H9 (cell line): ENCODE data around the gene SIGLEC1. TPM values are rescaled to one million over a fixed set of nuclear protein-coding genes. Genes with fewer than 3 reads are reported as not detected.

ENCODE experiments used
- DNase-seq: peaks from one replicate; pipeline ENCODE4 v3.0.0-alpha.2; 2017
- H2AFZ ChIP-seq: one replicate; pipeline ENCODE4 v1.6.1; 2013; ENCODE audit warnings: mild to moderate bottlenecking, low read length, control low read depth, moderate library complexity
- H2AK5ac ChIP-seq: 2 replicates; pipeline ENCODE4 v1.6.1; 2013; ENCODE audit warnings: low read length, control low read depth, mixed read lengths; ENCODE audit not compliant: insufficient read length
- H2BK120ac ChIP-seq: one replicate; pipeline ENCODE4 v1.6.1; 2013; ENCODE audit warnings: low read depth, mild to moderate bottlenecking, low read length, control low read depth, inconsistent platforms; ENCODE audit not compliant: poor library complexity, severe bottlenecking
- H2BK12ac ChIP-seq: 2 replicates; pipeline ENCODE4 v1.6.1; 2013; ENCODE audit warnings: low read length, control low read depth, mixed read lengths, low read depth; ENCODE audit not compliant: insufficient read length
- H2BK15ac ChIP-seq: 2 replicates; pipeline ENCODE4 v1.6.1; 2013; ENCODE audit warnings: low read depth, low read length, control low read depth
- H2BK20ac ChIP-seq: one replicate; pipeline ENCODE4 v1.6.1; 2013; ENCODE audit warnings: low read depth, mild to moderate bottlenecking, low read length, control low read depth, inconsistent platforms; ENCODE audit not compliant: poor library complexity, severe bottlenecking
- H2BK5ac ChIP-seq: 2 replicates; pipeline ENCODE4 v1.6.1; 2013; ENCODE audit warnings: low read length, control low read depth, mixed read lengths; ENCODE audit not compliant: insufficient read length
- H3K14ac ChIP-seq: 2 replicates; pipeline ENCODE4 v1.6.1; 2013; ENCODE audit warnings: low read length, control low read depth; ENCODE audit not compliant: insufficient read depth
- H3K18ac ChIP-seq: 2 replicates; pipeline ENCODE4 v1.6.1; 2013; ENCODE audit warnings: low read depth, mild to moderate bottlenecking, mixed read lengths, low read length, control low read depth; ENCODE audit not compliant: insufficient read length
- H3K23ac ChIP-seq: 2 replicates; pipeline ENCODE4 v1.6.1; 2013; ENCODE audit warnings: low read length, control low read depth, mixed read lengths, low read depth; ENCODE audit not compliant: insufficient read length
- H3K23me2 ChIP-seq: 2 replicates; pipeline ENCODE4 v1.6.1; 2013; ENCODE audit warnings: low read depth, mild to moderate bottlenecking, mixed read lengths, low read length, control low read depth; ENCODE audit not compliant: insufficient read length, poor library complexity, severe bottlenecking
- H3K27ac ChIP-seq: 2 replicates; pipeline ENCODE4 v1.5.1; 2013; ENCODE audit warnings: low read length, control low read depth, mixed read lengths, low read depth; ENCODE audit not compliant: insufficient read length
- H3K27me3 ChIP-seq: 2 replicates; pipeline ENCODE4 v1.6.1; 2013; ENCODE audit warnings: low read length, control low read depth, inconsistent platforms; ENCODE audit not compliant: insufficient read depth
- H3K4ac ChIP-seq: 2 replicates; pipeline ENCODE4 v1.6.1; 2013; ENCODE audit warnings: low read depth, mild to moderate bottlenecking, control low read depth, inconsistent platforms, low read length, moderate library complexity
- H3K4me1 ChIP-seq: 2 replicates; pipeline ENCODE4 v1.6.1; 2013; ENCODE audit warnings: low read length, control low read depth, inconsistent platforms; ENCODE audit not compliant: insufficient read depth
- H3K4me2 ChIP-seq: 2 replicates; pipeline ENCODE4 v1.6.1; 2013; ENCODE audit warnings: low read length, control low read depth, mixed read lengths; ENCODE audit not compliant: insufficient read length, insufficient read depth
- H3K56ac ChIP-seq: 2 replicates; pipeline ENCODE4 v1.6.1; 2013; ENCODE audit warnings: low read depth, mild to moderate bottlenecking, mixed read lengths, low read length, control low read depth; ENCODE audit not compliant: insufficient read length
- H3K79me1 ChIP-seq: 2 replicates; pipeline ENCODE4 v1.6.1; 2013; ENCODE audit warnings: low read depth, mild to moderate bottlenecking, moderate library complexity, low read length, control low read depth, inconsistent platforms; ENCODE audit not compliant: insufficient read depth, poor library complexity, severe bottlenecking
- H3K79me2 ChIP-seq: 2 replicates; pipeline ENCODE4 v1.6.1; 2013; ENCODE audit warnings: low read length, control low read depth, inconsistent platforms; ENCODE audit not compliant: insufficient read depth
- H3K9ac ChIP-seq: 2 replicates; pipeline ENCODE4 v1.6.1; 2013; ENCODE audit warnings: low read length, control low read depth, mixed read lengths; ENCODE audit not compliant: insufficient read length; ENCODE audit errors: extremely low read depth
- H3K9me3 ChIP-seq: one replicate; pipeline ENCODE4 v1.6.1; 2013; ENCODE audit warnings: low read depth, low read length, inconsistent platforms; ENCODE audit not compliant: control insufficient read depth
- H3T11ph ChIP-seq: one replicate; pipeline ENCODE4 v1.6.1; 2013; ENCODE audit warnings: mild to moderate bottlenecking, low read length, control low read depth, inconsistent platforms
- H4K20me1 ChIP-seq: one replicate; pipeline ENCODE4 v1.6.1; 2013; ENCODE audit not compliant: control insufficient read depth, insufficient read length, insufficient read depth
- H4K5ac ChIP-seq: 2 replicates; pipeline ENCODE4 v1.6.1; 2013; ENCODE audit warnings: low read depth, mild to moderate bottlenecking, mixed read lengths, low read length, control low read depth; ENCODE audit not compliant: insufficient read length
- H4K8ac ChIP-seq: replicated peaks from 2 replicates; pipeline ENCODE4 v1.6.1; 2013; ENCODE audit warnings: low read length, control low read depth, mixed read lengths, low read depth; ENCODE audit not compliant: insufficient read length
- H4K91ac ChIP-seq: 2 replicates; pipeline ENCODE4 v1.6.1; 2013; ENCODE audit warnings: low read depth, mild to moderate bottlenecking, moderate library complexity, mixed read lengths, low read length, control low read depth; ENCODE audit not compliant: insufficient read length
- H3K27ac Mint-ChIP-seq, 3 experiments: 2 replicates in 2 of 3; 3 replicates in 1 of 3; pipeline ENCODE4 v1.8.0; 2020 to 2021; ENCODE audit warnings: mixed read lengths in 3 of 3, mild to moderate bottlenecking in 1 of 3, moderate library complexity in 1 of 3
- H3K27me3 Mint-ChIP-seq: 2 replicates; pipeline ENCODE4 v1.8.0; 2021; ENCODE audit warnings: low read depth, mild to moderate bottlenecking, moderate library complexity, mixed read lengths
- H3K36me3 Mint-ChIP-seq, 3 experiments: 2 replicates in 2 of 3; 3 replicates in 1 of 3; pipeline ENCODE4 v1.8.0; 2020 to 2021; ENCODE audit warnings: low read depth in 3 of 3, mixed read lengths in 3 of 3; ENCODE audit not compliant: insufficient read depth in 1 of 3
- H3K4me1 Mint-ChIP-seq, 2 experiments: 2 replicates each; pipeline ENCODE4 v1.8.0; 2020; ENCODE audit warnings: mixed read lengths in 2 of 2
- H3K4me3 Mint-ChIP-seq, 2 experiments: 2 replicates in 1 of 2; 3 replicates in 1 of 2; pipeline ENCODE4 v1.8.0; 2020 to 2021; ENCODE audit warnings: mild to moderate bottlenecking in 2 of 2, mixed read lengths in 2 of 2, moderate library complexity in 1 of 2
- H3K9me3 Mint-ChIP-seq, 2 experiments: 2 replicates in 1 of 2; 3 replicates in 1 of 2; pipeline ENCODE4 v1.8.0; 2020; ENCODE audit warnings: mild to moderate bottlenecking in 2 of 2, mixed read lengths in 2 of 2, moderate library complexity in 1 of 2
- WGBS: extraction: QIAGEN DNeasy Blood & Tissue Kit; methylation state at CpG from one replicate; pipeline ENCODE4 v1.1.7; 2013; ENCODE audit warnings: missing lambda C conversion rate, low lambda C conversion rate, mixed read lengths; ENCODE audit not compliant: insufficient read length; ENCODE audit errors: extremely low coverage; 5-methylcytosine and 5-hydroxymethylcytosine counted together
- total RNA-seq: library from RNA; stranded (reverse); gene quantifications from 2 replicates; pipeline ENCODE4 v1.2.1, GENCODE V29; 2021
- TF ChIP-seq, protein P1 (sequence below): fragments of 200-600 bp; sonication (generic); conservative IDR thresholded peaks from 3 replicates; pipeline ENCODE4 v1.8.0; 2021; ENCODE audit warnings: antibody characterized with exemption, mild to moderate bottlenecking

The SIGLEC1 gene
- total RNA-seq, 1 experiment from 2014 or later: not detected

DNA sequence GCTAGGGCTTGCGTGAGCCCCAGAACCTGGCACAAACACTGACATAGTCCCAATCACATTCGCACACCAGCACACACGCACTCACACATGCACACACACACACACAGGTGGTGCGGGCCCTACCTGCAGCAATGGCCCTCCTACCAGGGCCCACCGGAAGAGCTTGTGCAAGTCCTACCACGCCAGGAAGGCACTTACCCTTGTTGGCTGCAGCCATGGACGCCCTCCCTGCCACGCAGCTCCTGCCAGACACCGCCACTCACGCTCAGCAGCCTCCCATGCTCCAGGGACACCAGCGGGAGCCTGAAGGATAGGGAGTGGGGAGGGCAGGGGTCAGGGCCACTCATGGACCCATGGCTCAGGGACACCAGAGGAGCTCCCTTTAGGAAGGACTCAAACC lies 47.5 kb upstream of the SIGLEC1 start:
- H3K56ac ChIP-seq: no peak overlapping the region
- no peaks in the 10 kb centered on the region for H3K79me2 ChIP-seq
- H3K4me2 ChIP-seq: no peak overlapping the region
- Mint-ChIP-seq H3K9me3 (no peaks in the 10 kb centered on the region), H3K4me3 (peak overlapping the region in 1 of 2 experiments; percentile 13; a peak in 1 of 5 replicates), H3K27me3 (no peaks in the 10 kb centered on the region), H3K4me1 (peaks cover 0 to 6% of the 10 kb centered on the region in 2 experiments; a peak in 3 of 4 replicates), H3K36me3 (peaks cover 20 to 32% (median 25%) of the 10 kb centered on the region in 3 experiments; a peak in 6 of 7 replicates), H3K27ac (peak overlapping the region in 2 of 3 experiments; percentile 2 to 32; a peak in 4 of 7 replicates)
- H3K23ac ChIP-seq: no peak overlapping the region
- no peaks in the 10 kb centered on the region for H3K9me3 ChIP-seq
- H3K79me1 ChIP-seq: peaks cover 3% of the 10 kb centered on the region
- peaks cover 2% of the 10 kb centered on the region for H3K23me2 ChIP-seq
- no peaks in the 10 kb centered on the region for H4K20me1 ChIP-seq
- WGBS: no CpG with 5 or more reads among the region's 11 CpGs
- H3K9ac ChIP-seq: no peak overlapping the region
- H2AFZ ChIP-seq: no peak overlapping the region
- no peak overlapping the region; the same call in 1 of the 2 replicates for H3K14ac ChIP-seq
- no peak overlapping the region for H4K5ac ChIP-seq
- no peak overlapping the region for H3T11ph ChIP-seq
- no peak overlapping the region for H2BK120ac ChIP-seq
- no peak overlapping the region for H2BK12ac ChIP-seq
- no peak overlapping the region for H4K8ac ChIP-seq
- no peak overlapping the region for H3K4ac ChIP-seq
- H2BK20ac ChIP-seq: no peak overlapping the region
- no peak overlapping the region for H4K91ac ChIP-seq
- H3K4me1 ChIP-seq: no peaks in the 10 kb centered on the region
- DNase-seq: no peak
- H2AK5ac ChIP-seq: no peak overlapping the region
- no peak overlapping the region for H2BK15ac ChIP-seq
- H3K27ac ChIP-seq: no peak overlapping the region
- TF ChIP-seq, protein P1, sequence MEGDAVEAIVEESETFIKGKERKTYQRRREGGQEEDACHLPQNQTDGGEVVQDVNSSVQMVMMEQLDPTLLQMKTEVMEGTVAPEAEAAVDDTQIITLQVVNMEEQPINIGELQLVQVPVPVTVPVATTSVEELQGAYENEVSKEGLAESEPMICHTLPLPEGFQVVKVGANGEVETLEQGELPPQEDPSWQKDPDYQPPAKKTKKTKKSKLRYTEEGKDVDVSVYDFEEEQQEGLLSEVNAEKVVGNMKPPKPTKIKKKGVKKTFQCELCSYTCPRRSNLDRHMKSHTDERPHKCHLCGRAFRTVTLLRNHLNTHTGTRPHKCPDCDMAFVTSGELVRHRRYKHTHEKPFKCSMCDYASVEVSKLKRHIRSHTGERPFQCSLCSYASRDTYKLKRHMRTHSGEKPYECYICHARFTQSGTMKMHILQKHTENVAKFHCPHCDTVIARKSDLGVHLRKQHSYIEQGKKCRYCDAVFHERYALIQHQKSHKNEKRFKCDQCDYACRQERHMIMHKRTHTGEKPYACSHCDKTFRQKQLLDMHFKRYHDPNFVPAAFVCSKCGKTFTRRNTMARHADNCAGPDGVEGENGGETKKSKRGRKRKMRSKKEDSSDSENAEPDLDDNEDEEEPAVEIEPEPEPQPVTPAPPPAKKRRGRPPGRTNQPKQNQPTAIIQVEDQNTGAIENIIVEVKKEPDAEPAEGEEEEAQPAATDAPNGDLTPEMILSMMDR: no peak
- no peak overlapping the region for H3K18ac ChIP-seq
- no peak overlapping the region for H2BK5ac ChIP-seq
- H3K27me3 ChIP-seq: no peaks in the 10 kb centered on the region
